Loucy (cell line): Measurements from ENCODE around the gene HUS1B.

ENCODE experiments used
- CTCF ChIP-seq: fragments of 200-600 bp; sonication (generic); conservative IDR thresholded peaks from 2 replicates; pipeline ENCODE4 v1.5.1; 2014; ENCODE audit warnings: mild to moderate bottlenecking, antibody characterized with exemption, low read length
- EZH2phosphoT487 ChIP-seq: fragments of 200-600 bp; IDR thresholded peaks from 2 replicates; pipeline ENCODE4 v1.6.1; 2018; ENCODE audit warnings: antibody characterized with exemption, mild to moderate bottlenecking, moderate library complexity, borderline replicate concordance

GRCh38 chr6:678520-678919, 21.6 kb upstream of the HUS1B start:
- TF ChIP-seq CTCF = no peak
- TF ChIP-seq EZH2phosphoT487 = no peak
